Transverse colon (tissue), 4 donors: ENCODE results near the gene INMT. TPM values are rescaled to one million over a fixed set of nuclear protein-coding genes. Genes with fewer than 3 reads are reported as not detected.

Source experiments
- DNase-seq: peaks from one replicate; pipeline ENCODE4 v3.0.0-alpha.2; 2019
- H3K27ac ChIP-seq, 4 donors: fragments of 200-600 bp; sonication (generic); 2 replicates each; pipeline ENCODE4 v1.5.1; 2016 to 2018; ENCODE audit warnings: inconsistent platforms in 4 of 4
- H3K27me3 ChIP-seq: fragments of 200-600 bp; sonication (generic); 2 replicates; pipeline ENCODE4 v1.5.1; 2017; ENCODE audit warnings: inconsistent platforms
- H3K36me3 ChIP-seq, 4 donors: fragments of 200-600 bp; sonication (generic); 2 replicates each; pipeline ENCODE4 v1.5.1; 2017 to 2019; ENCODE audit warnings: inconsistent platforms in 4 of 4
- H3K4me1 ChIP-seq, 4 donors: fragments of 200-600 bp; sonication (generic); 2 replicates each; pipeline ENCODE4 v1.5.1; 2017 to 2020; ENCODE audit warnings: inconsistent platforms in 4 of 4
- H3K4me3 ChIP-seq, 4 donors: fragments of 200-600 bp; sonication (generic); 1 replicate in 1 of 4; 2 replicates in 3 of 4; pipeline versions ENCODE4 v1.5.1 to v1.6.1; 2017 to 2019; ENCODE audit warnings: inconsistent platforms in 4 of 4
- H3K9me3 ChIP-seq, 2 donors: fragments of 200-600 bp; sonication (generic); 2 replicates each; pipeline ENCODE4 v1.5.1; 2017 to 2019; ENCODE audit warnings: inconsistent platforms in 2 of 2
- CTCF ChIP-seq, 5 experiments: fragments of 200-600 bp in 3 of 5; fragments of 450-650 bp in 2 of 5; sonication (generic) in 3 of 5; IDR thresholded peaks; 1 replicate in 2 of 5; 2 replicates in 3 of 5; pipeline ENCODE4 v1.5.1; 2016 to 2017; ENCODE audit warnings: antibody characterized with exemption in 5 of 5, inconsistent platforms in 3 of 5, mild to moderate bottlenecking in 2 of 5, moderate library complexity in 1 of 5
- EP300 ChIP-seq: sonication (generic); formaldehyde crosslinking; IDR thresholded peaks from one replicate; pipeline ENCODE4 v1.6.1; 2017; ENCODE audit warnings: antibody characterized with exemption, low read depth
- POLR2A ChIP-seq: fragments of 450-650 bp; IDR thresholded peaks from one replicate; pipeline ENCODE4 v1.6.1; 2016; ENCODE audit warnings: antibody characterized with exemption, mild to moderate bottlenecking, moderate library complexity
- POLR2AphosphoS5 ChIP-seq, 3 donors: sonication (generic); formaldehyde crosslinking; IDR thresholded peaks; one replicate each; pipeline ENCODE4 v1.6.1; 2016; ENCODE audit warnings: antibody characterized with exemption in 3 of 3
- WGBS, 2 donors: methylation state at CpG; one replicate each; pipeline ENCODE4 v1.1.5; 2018; ENCODE audit warnings: low coverage in 1 of 2; 5-methylcytosine and 5-hydroxymethylcytosine counted together
- in situ Hi-C, 4 donors: fragments of 200-750 bp; cut with MboI; loops; one replicate each; pipeline versions ENCODE4 v1.15.0 to v1.15.1; 2017; ENCODE audit warnings: low sequenced_read_pairs in 3 of 4, low pct_ligation_motif_present in 1 of 4, low pct_unique_long_range_greater_than_20kb in 1 of 4
- intact Hi-C: fragments of 100-400 bp; cut with DNase I; formaldehyde crosslinking; loops from one replicate; pipeline ENCODE4 v1.15.1; 2023; ENCODE audit warnings: low total_unique reads
- total RNA-seq, 4 donors: library from RNA; depleted of rRNA; stranded (reverse); fragments of >200 nt; gene quantifications; one replicate each; pipeline ENCODE4 v1.1.0, GENCODE V29; 2016

INMT gene
- total RNA-seq, 4 donors from 2014 or later: 3.8 to 15.5 (median 8.7) TPM

- H3K9me3 ChIP-seq: no peaks in the 10 kb centered on the region
- no peaks in the 10 kb centered on the region for H3K4me1 ChIP-seq
- no peaks in the 10 kb centered on the region for H3K36me3 ChIP-seq
- H3K4me3 ChIP-seq: no peak overlapping the region
- H3K27ac ChIP-seq: peak overlapping the region in 1 of 4 donors; percentile 8
- TF ChIP-seq CTCF (IDR thresholded peaks at IDR 0.05): no peak
- no peak for TF ChIP-seq EP300
- no peak for TF ChIP-seq POLR2AphosphoS5 (IDR thresholded peaks at IDR 0.05)
- TF ChIP-seq POLR2A: no peak
- H3K27me3 ChIP-seq: no peaks in the 10 kb centered on the region
- intact Hi-C loops: no loop called here
- 56 to 59% methylated on average over 5 to 8 of the region's 8 CpGs for WGBS, 2 donors
- DNase-seq: peak; percentile 27
- in situ Hi-C loops: loop anchor here in 1 of 4 donors (25.0 kb wide), 1 partner anchor 565 kb away; no protein-coding TSS in a partner anchor
These were observed 24.6 kb upstream of the INMT start for GRCh38 chr7:30727061-30727945.

GRCh38 chr7:30728591-30729100 is 23.3 kb upstream of the INMT start:
- H3K27me3 ChIP-seq: no peaks in the 10 kb centered on the region
- intact Hi-C loops: no loop called here
- H3K4me3 ChIP-seq: no peak overlapping the region
- TF ChIP-seq POLR2AphosphoS5 (IDR thresholded peaks at IDR 0.05) (no peak), CTCF (IDR thresholded peaks at IDR 0.05) (no peak), POLR2A (no peak), EP300 (no peak)
- no peaks in the 10 kb centered on the region for H3K4me1 ChIP-seq
- 78 to 86% methylated on average over 6 of the region's 6 CpGs for WGBS, 2 donors
- H3K36me3 ChIP-seq: no peaks in the 10 kb centered on the region
- H3K27ac ChIP-seq: no peak overlapping the region
- in situ Hi-C loops: loop anchor here in 1 of 4 donors (25.0 kb wide), 1 partner anchor 566 kb away; no protein-coding TSS in a partner anchor
- H3K9me3 ChIP-seq: no peaks in the 10 kb centered on the region
- DNase-seq: no peak

DNA sequence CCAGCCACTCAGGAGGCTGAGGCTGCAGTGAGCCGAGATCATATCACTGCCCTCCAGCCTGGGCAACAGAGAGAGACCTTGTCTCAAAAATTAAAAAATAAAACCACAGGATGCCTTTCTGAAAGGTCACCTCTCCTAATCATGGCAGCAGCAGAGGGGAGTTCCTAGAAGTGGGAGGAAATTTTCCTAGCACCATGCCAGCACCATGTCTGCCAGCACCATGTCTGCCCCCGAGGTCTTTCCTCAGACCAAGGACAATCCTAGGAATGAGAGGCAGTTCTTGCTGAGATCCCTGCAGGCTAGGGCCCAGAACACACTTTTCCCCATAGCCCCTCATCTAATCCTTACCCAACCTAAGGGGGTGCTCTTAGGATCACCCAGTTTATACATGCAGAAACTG is 22.3 kb upstream of the INMT start:
- Histone ChIP-seq H3K27me3 (no peaks in the 10 kb centered on the region), H3K4me3 (no peak overlapping the region), H3K36me3 (no peaks in the 10 kb centered on the region), H3K9me3 (no peaks in the 10 kb centered on the region), H3K27ac (no peak overlapping the region), H3K4me1 (no peaks in the 10 kb centered on the region)
- 83 to 92% methylated on average over 1 to 2 of the region's 2 CpGs for WGBS, 2 donors
- TF ChIP-seq POLR2AphosphoS5 (IDR thresholded peaks at IDR 0.05) (no peak), POLR2A (no peak), EP300 (no peak), CTCF (IDR thresholded peaks at IDR 0.05) (no peak)
- in situ Hi-C loops: loop anchor here in 1 of 4 donors (25.0 kb wide), 1 partner anchor 567 kb away; no protein-coding TSS in a partner anchor
- intact Hi-C loops: no loop called here
- DNase-seq: no peak

DNA sequence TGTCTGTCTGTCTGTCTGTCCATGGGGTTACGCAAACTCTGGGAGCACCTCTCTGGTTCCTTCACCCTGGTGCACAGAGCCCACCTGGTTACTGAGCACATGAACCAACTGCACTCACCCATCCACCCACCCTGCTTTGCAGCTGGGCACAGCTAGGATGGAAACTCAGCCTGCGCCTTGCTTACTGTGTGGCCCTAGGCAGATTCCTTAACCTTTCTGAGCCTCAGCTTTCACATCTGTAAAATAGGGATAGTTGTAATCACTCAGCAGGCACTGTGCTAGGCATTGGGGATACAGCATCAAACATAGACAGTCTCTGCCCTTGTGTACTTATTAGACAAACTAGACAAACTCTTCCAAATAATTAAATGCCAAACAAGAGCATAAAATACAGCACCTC is 21.8 kb upstream of the INMT start:
- Histone ChIP-seq H3K9me3 (no peaks in the 10 kb centered on the region), H3K27ac (no peak overlapping the region), H3K4me1 (no peaks in the 10 kb centered on the region), H3K27me3 (no peaks in the 10 kb centered on the region), H3K4me3 (no peak overlapping the region), H3K36me3 (no peaks in the 10 kb centered on the region)
- TF ChIP-seq POLR2A (no peak), CTCF (IDR thresholded peaks at IDR 0.05) (no peak), EP300 (no peak), POLR2AphosphoS5 (IDR thresholded peaks at IDR 0.05) (no peak)
- DNase-seq: no peak
- in situ Hi-C loops: loop anchor here in 1 of 4 donors (25.0 kb wide), 1 partner anchor 568 kb away; no protein-coding TSS in a partner anchor
- WGBS, 2 donors: 100% methylated on average over 1 to 2 of the region's 2 CpGs
- intact Hi-C loops: no loop called here
